Activated CD8-positive, alpha-beta T cell treated with anti-CD3 and anti-CD28 coated beads, Interleukin-2, amount 10 ng/mL, durations not matched to agents 7 days and 5 days (primary cell): ENCODE results near the gene KDM5B. TPM values are rescaled to one million over a fixed set of nuclear protein-coding genes. Genes with fewer than 3 reads are reported as not detected.

Experiments used
- ATAC-seq: fragments of 150-1000 bp; cut with Tn5 transposase; one replicate; pipeline ENCODE4 v1.10.0; 2021; ENCODE audit warnings: moderate library complexity
- CTCF ChIA-PET: fragments of 350-600 bp; sonication (Branson Sonifier 250); formaldehyde crosslinking; loops from one replicate; lab custom pipeline; 2021; ENCODE audit warnings: antibody characterized with exemption; lab: Charles Lee
- POLR2A ChIA-PET: fragments of 350-600 bp; sonication (Branson Sonifier 250); formaldehyde crosslinking; loops from one replicate; lab custom pipeline; 2021; ENCODE audit warnings: antibody characterized with exemption; lab: Charles Lee
- DNase-seq: peaks from one replicate; pipeline ENCODE4 v3.0.0-alpha.2; 2020
- H3K27ac Mint-ChIP-seq: one replicate; pipeline ENCODE4 v1.8.0; 2021; ENCODE audit warnings: mild to moderate bottlenecking, mixed read lengths
- H3K27me3 Mint-ChIP-seq: one replicate; pipeline ENCODE4 v1.8.0; 2021; ENCODE audit warnings: low read depth, mixed read lengths
- H3K36me3 Mint-ChIP-seq: one replicate; pipeline ENCODE4 v1.8.0; 2021; ENCODE audit warnings: low read depth, mixed read lengths
- H3K4me1 Mint-ChIP-seq: one replicate; pipeline ENCODE4 v1.8.0; 2021; ENCODE audit warnings: low read depth, mixed read lengths
- H3K4me3 Mint-ChIP-seq: one replicate; pipeline ENCODE4 v1.8.0; 2021; ENCODE audit warnings: mild to moderate bottlenecking, mixed read lengths
- H3K9me3 Mint-ChIP-seq: one replicate; pipeline ENCODE4 v1.8.0; 2022; ENCODE audit warnings: mixed read lengths; ENCODE audit not compliant: insufficient read depth
- total RNA-seq, 2 experiments: library from RNA; stranded (reverse); gene quantifications; one replicate each; pipeline ENCODE4 v1.2.3, GENCODE V29; 2021

Gene KDM5B
- total RNA-seq, 2 experiments from 2014 or later = 47.6 to 52.2 TPM

DNA sequence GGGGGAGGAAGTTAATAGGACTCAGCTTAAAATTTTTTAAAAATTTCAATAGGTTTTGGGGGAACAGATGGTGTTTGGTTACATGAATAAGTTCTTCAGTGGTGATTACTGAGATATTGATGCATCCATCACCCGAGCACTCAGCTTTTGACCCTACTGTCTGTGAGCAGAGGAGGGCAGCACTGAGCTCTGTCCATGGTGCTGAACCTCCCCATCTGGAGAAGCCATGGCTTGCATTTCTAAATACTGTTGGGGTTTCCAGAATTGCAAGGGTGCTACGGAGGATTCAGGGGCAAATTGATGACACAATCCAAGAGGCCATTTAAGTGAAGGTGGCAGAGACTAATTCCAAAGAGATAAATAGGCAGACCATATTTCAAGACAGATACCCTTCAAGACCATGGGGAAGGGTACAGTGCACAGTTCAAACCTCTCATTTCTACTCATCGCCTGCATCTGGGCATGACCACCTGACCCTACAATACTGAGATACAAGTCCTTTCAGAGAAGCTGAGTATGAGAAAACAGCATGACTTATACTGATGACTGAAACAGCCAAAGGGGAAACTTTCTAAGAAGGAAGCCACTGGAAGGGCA, 115.2 kb downstream of the KDM5B start:
- Mint-ChIP-seq H3K4me1 (peaks cover 1% of the 10 kb centered on the region), H3K27me3 (peaks cover 29% of the 10 kb centered on the region), H3K4me3 (no peak overlapping the region), H3K36me3 (no peaks in the 10 kb centered on the region), H3K9me3 (no peaks in the 10 kb centered on the region), H3K27ac (no peak overlapping the region)
- DNase-seq (peak; percentile 85), ATAC-seq (peak; percentile 91)
- POLR2A ChIA-PET = interaction anchor here (0.7 kb wide), 1 partner anchor 12 kb away, joined by 3 read pairs; no protein-coding TSS in a partner anchor
- CTCF ChIA-PET = interaction anchor here (1.0 kb wide), 1 partner anchor 32 kb away, joined by 4 read pairs; no protein-coding TSS in a partner anchor

DNA sequence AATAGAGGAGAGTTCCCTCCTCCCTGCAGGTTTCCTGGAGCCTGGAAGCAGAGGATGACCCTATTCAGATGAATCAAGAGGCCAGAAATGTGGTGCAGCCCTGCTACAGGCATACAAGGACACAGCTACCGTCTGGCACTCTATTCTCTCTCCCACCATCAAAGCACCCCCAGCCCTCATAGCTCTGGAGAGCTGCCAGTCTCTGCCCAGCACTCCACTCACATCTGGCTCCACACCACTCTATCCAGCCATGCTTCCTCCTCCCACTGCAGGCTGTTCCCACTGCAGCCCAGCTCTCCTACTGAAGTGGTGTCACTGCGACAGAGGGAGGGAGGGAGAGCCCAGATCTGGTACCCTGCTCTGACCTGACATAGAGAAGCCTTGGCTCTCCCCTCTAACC, 116.4 kb downstream of the KDM5B start:
- ATAC-seq (no peak), DNase-seq (no peak)
- Mint-ChIP-seq H3K4me3 (no peak overlapping the region), H3K27me3 (peaks cover 20% of the 10 kb centered on the region), H3K9me3 (no peaks in the 10 kb centered on the region), H3K4me1 (no peaks in the 10 kb centered on the region), H3K36me3 (no peaks in the 10 kb centered on the region), H3K27ac (no peak overlapping the region)
- ChIA-PET CTCF (no interaction called here), POLR2A (no interaction called here)

GRCh38 chr1:202689493-202690342, 118.5 kb downstream of the KDM5B start:
- ChIA-PET POLR2A (no interaction called here), CTCF (no interaction called here)
- Mint-ChIP-seq H3K4me1 (no peaks in the 10 kb centered on the region), H3K4me3 (no peak overlapping the region), H3K36me3 (no peaks in the 10 kb centered on the region), H3K27me3 (peaks cover 10% of the 10 kb centered on the region), H3K9me3 (no peaks in the 10 kb centered on the region), H3K27ac (no peak overlapping the region)
- ATAC-seq (no peak), DNase-seq (no peak)

GRCh38 chr1:202689082-202689481, 119.1 kb downstream of the KDM5B start:
- no peak overlapping the region for H3K4me3 Mint-ChIP-seq
- H3K9me3 Mint-ChIP-seq = no peaks in the 10 kb centered on the region
- peaks cover 12% of the 10 kb centered on the region for H3K27me3 Mint-ChIP-seq
- no peak for DNase-seq
- no peak for ATAC-seq
- CTCF ChIA-PET = no interaction called here
- H3K27ac Mint-ChIP-seq = no peak overlapping the region
- no peaks in the 10 kb centered on the region for H3K4me1 Mint-ChIP-seq
- no peaks in the 10 kb centered on the region for H3K36me3 Mint-ChIP-seq
- POLR2A ChIA-PET = no interaction called here

DNA sequence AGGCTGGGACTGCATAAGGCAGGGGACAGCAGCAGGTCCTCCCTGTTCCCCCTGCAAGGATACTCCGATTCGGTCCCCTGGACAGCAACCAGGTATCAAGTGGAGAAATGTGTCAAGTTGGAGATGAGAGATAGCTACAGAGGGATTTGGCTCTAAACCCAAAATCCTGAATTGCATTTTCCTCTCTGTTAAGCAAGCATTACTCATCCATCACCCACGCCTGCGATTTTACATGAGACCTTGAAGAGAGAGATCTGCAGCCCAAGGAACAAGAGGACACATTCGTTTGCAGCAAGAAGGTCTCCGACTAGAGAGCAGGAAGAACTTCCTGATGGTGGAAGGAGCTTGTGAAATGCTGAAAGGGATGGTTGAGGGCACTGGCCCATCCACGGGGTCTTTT, 119.8 kb downstream of the KDM5B start:
- ChIA-PET CTCF (interaction anchor here (1.3 kb wide), 1 partner anchor 396 kb away, joined by 3 read pairs; no protein-coding TSS in a partner anchor), POLR2A (no interaction called here)
- DNase-seq = no peak
- no peak overlapping the region for H3K4me3 Mint-ChIP-seq
- no peaks in the 10 kb centered on the region for H3K4me1 Mint-ChIP-seq
- no peak overlapping the region for H3K27ac Mint-ChIP-seq
- peaks cover 13% of the 10 kb centered on the region for H3K27me3 Mint-ChIP-seq
- no peak for ATAC-seq
- H3K36me3 Mint-ChIP-seq = no peaks in the 10 kb centered on the region
- no peaks in the 10 kb centered on the region for H3K9me3 Mint-ChIP-seq

GRCh38 chr1:202687798-202688197, 120.4 kb downstream of the KDM5B start:
- Mint-ChIP-seq H3K4me1 (no peaks in the 10 kb centered on the region), H3K27me3 (peaks cover 15% of the 10 kb centered on the region), H3K9me3 (no peaks in the 10 kb centered on the region), H3K4me3 (no peak overlapping the region), H3K36me3 (no peaks in the 10 kb centered on the region), H3K27ac (no peak overlapping the region)
- ChIA-PET CTCF (interaction anchor here (1.3 kb wide), 1 partner anchor 396 kb away, joined by 3 read pairs; no protein-coding TSS in a partner anchor), POLR2A (interaction anchor here (0.6 kb wide), 1 partner anchor 1960 kb away, joined by 3 read pairs; no protein-coding TSS in a partner anchor)
- no peak for ATAC-seq
- no peak for DNase-seq

DNA sequence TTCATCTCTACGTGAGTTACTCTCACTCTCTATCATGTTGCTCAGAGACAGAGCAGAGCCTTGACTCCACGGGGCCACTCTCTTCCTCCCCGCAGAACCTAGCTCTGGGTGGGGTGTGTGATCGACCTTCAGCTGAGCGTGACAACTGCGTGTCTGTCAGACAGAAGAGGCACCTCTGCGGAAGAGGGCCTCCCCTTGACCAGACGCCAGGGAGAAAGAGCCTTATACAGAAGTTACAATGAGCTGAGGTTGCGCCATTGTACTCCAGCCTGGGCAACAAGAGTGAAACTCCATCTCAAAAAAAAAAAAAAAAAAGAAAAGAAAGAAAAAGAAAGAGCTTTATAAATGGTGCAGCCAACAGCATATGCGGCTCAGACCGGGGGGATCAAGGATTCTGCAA, 120.9 kb downstream of the KDM5B start:
- Mint-ChIP-seq H3K27me3 (peaks cover 17% of the 10 kb centered on the region), H3K36me3 (no peaks in the 10 kb centered on the region), H3K4me3 (no peak overlapping the region), H3K4me1 (no peaks in the 10 kb centered on the region), H3K27ac (no peak overlapping the region), H3K9me3 (no peaks in the 10 kb centered on the region)
- ChIA-PET CTCF (interaction anchor here (1.3 kb wide), 1 partner anchor 397 kb away, joined by 3 read pairs; no protein-coding TSS in a partner anchor), POLR2A (interaction anchor here (0.6 kb wide), 1 partner anchor 1961 kb away, joined by 3 read pairs; no protein-coding TSS in a partner anchor)
- DNase-seq = no peak
- ATAC-seq = no peak

GRCh38 chr1:202685641-202686040, 122.6 kb downstream of the KDM5B start:
- Mint-ChIP-seq H3K27ac (no peak overlapping the region), H3K27me3 (peaks cover 20% of the 10 kb centered on the region), H3K36me3 (no peaks in the 10 kb centered on the region), H3K4me3 (no peak overlapping the region), H3K9me3 (no peaks in the 10 kb centered on the region), H3K4me1 (no peaks in the 10 kb centered on the region)
- ChIA-PET CTCF (no interaction called here), POLR2A (no interaction called here)
- DNase-seq = no peak
- ATAC-seq = no peak

DNA sequence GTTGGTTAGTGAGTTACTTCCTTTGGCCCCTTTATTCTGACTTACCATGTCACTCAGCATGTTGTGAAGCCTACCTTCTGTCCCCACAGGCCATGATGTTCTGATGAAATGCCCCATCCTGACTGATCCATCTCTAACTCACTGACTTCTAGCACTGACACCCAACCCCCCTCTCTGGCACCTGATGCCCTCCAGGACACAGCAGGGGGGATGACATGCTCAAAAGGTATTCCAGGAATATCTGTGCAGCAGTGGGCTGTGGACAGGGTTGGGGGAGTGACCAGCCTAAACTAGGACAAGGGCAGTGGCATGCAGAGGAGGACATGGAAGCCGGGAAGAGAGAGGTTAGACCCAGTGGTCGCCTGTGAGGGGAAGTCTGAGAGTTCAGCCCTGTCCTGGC, 123.5 kb downstream of the KDM5B start:
- no peak overlapping the region for H3K27ac Mint-ChIP-seq
- peaks cover 22% of the 10 kb centered on the region for H3K27me3 Mint-ChIP-seq
- H3K4me1 Mint-ChIP-seq = no peaks in the 10 kb centered on the region
- ATAC-seq = no peak
- ChIA-PET POLR2A (no interaction called here), CTCF (no interaction called here)
- no peaks in the 10 kb centered on the region for H3K9me3 Mint-ChIP-seq
- no peaks in the 10 kb centered on the region for H3K36me3 Mint-ChIP-seq
- DNase-seq = no peak
- H3K4me3 Mint-ChIP-seq = no peak overlapping the region

GRCh38 chr1:202683029-202683428, 125.2 kb downstream of the KDM5B start:
- POLR2A ChIA-PET = no interaction called here
- Mint-ChIP-seq H3K4me3 (no peak overlapping the region), H3K27me3 (peaks cover 33% of the 10 kb centered on the region), H3K36me3 (no peaks in the 10 kb centered on the region), H3K4me1 (no peaks in the 10 kb centered on the region), H3K9me3 (no peaks in the 10 kb centered on the region), H3K27ac (no peak overlapping the region)
- ATAC-seq (no peak), DNase-seq (no peak)
- CTCF ChIA-PET = no interaction called here

DNA sequence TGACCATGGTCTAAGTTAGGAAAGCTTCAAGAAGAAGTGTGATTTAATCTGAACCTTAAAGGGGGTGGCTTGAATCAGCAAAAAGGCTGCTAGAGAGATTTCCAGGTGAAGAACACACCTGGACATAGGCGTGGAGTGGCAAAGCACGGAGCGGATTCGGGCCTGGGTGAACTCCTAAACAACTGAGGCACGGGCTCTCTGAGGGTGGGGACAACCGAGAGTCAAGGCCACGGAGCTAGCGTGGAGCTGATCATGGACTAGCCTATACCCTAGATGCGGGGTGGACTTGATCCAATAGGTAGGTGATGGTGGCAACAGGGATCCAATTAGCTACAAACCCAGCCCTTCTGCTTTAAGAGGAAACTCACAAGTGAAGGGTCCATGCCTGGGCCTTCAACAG, 125.7 kb downstream of the KDM5B start:
- H3K36me3 Mint-ChIP-seq = no peaks in the 10 kb centered on the region
- H3K9me3 Mint-ChIP-seq = no peaks in the 10 kb centered on the region
- no peaks in the 10 kb centered on the region for H3K4me1 Mint-ChIP-seq
- no peak overlapping the region for H3K27ac Mint-ChIP-seq
- CTCF ChIA-PET = no interaction called here
- DNase-seq (no peak), ATAC-seq (no peak)
- POLR2A ChIA-PET = no interaction called here
- peaks cover 33% of the 10 kb centered on the region for H3K27me3 Mint-ChIP-seq
- no peak overlapping the region for H3K4me3 Mint-ChIP-seq
